GM15510 (cell line): ENCODE data around the gene TBC1D17.
A peak's percentile ranks its signal among the peaks of the same experiment; 100 is the strongest.

Source experiments
- POLR2A ChIP-seq: IDR thresholded peaks from 3 replicates; pipeline ENCODE4 v1.6.1; 2011; ENCODE audit warnings: borderline replicate concordance; ENCODE audit not compliant: insufficient read length; ENCODE audit errors: extremely low read depth

Gene TBC1D17

GRCh38 chr19:49877020-49877878 lies at the start of gene TBC1D17, which contains the start of gene AKT1S1:
Gene TBC1D17, plus strand, starts transcription at chr19:49877702. Its CDS starts 22 bp downstream, at chr19:49877724.
Gene AKT1S1, minus strand, starts transcription at chr19:49877355. Its CDS starts 4,060 bp downstream, at chr19:49873295.
- TF ChIP-seq POLR2A: peak; percentile 45

GRCh38 chr19:49829200-49829599 lies 48.3 kb upstream of the TBC1D17 start:
- TF ChIP-seq POLR2A: no peak

- no peak for TF ChIP-seq POLR2A
These were observed 47.8 kb upstream of the TBC1D17 start for GRCh38 chr19:49829721-49830120.

- TF ChIP-seq POLR2A: no peak
These were observed 46.7 kb upstream of the TBC1D17 start for GRCh38 chr19:49830766-49831165.

- TF ChIP-seq POLR2A: no peak
These were observed 45.9 kb upstream of the TBC1D17 start for GRCh38 chr19:49831592-49831991.

GRCh38 chr19:49832556-49832955 lies 44.9 kb upstream of the TBC1D17 start:
- TF ChIP-seq POLR2A: no peak

- no peak for TF ChIP-seq POLR2A
These were observed 43.9 kb upstream of the TBC1D17 start for GRCh38 chr19:49833599-49833998.

GRCh38 chr19:49835562-49835961 lies 41.9 kb upstream of the TBC1D17 start:
- no peak for TF ChIP-seq POLR2A

GRCh38 chr19:49836176-49837008 lies 41.1 kb upstream of the TBC1D17 start:
- TF ChIP-seq POLR2A: no peak

GRCh38 chr19:49837009-49837310 lies 40.5 kb upstream of the TBC1D17 start:
- no peak for TF ChIP-seq POLR2A

GRCh38 chr19:49837425-49837824 lies 40.1 kb upstream of the TBC1D17 start:
- no peak for TF ChIP-seq POLR2A

GRCh38 chr19:49838885-49839588 lies 38.5 kb upstream of the TBC1D17 start:
- no peak for TF ChIP-seq POLR2A

- TF ChIP-seq POLR2A: no peak
These were observed 37.8 kb upstream of the TBC1D17 start for GRCh38 chr19:49839713-49840112.

- no peak for TF ChIP-seq POLR2A
These were observed 37.2 kb upstream of the TBC1D17 start for GRCh38 chr19:49840321-49840720.

GRCh38 chr19:49840736-49841249 lies 36.7 kb upstream of the TBC1D17 start:
- no peak for TF ChIP-seq POLR2A

- TF ChIP-seq POLR2A: no peak
These were observed 34.2 kb upstream of the TBC1D17 start for GRCh38 chr19:49843265-49843664.
